ENCODE data around the gene RAB28.

Gene RAB28

DNA sequence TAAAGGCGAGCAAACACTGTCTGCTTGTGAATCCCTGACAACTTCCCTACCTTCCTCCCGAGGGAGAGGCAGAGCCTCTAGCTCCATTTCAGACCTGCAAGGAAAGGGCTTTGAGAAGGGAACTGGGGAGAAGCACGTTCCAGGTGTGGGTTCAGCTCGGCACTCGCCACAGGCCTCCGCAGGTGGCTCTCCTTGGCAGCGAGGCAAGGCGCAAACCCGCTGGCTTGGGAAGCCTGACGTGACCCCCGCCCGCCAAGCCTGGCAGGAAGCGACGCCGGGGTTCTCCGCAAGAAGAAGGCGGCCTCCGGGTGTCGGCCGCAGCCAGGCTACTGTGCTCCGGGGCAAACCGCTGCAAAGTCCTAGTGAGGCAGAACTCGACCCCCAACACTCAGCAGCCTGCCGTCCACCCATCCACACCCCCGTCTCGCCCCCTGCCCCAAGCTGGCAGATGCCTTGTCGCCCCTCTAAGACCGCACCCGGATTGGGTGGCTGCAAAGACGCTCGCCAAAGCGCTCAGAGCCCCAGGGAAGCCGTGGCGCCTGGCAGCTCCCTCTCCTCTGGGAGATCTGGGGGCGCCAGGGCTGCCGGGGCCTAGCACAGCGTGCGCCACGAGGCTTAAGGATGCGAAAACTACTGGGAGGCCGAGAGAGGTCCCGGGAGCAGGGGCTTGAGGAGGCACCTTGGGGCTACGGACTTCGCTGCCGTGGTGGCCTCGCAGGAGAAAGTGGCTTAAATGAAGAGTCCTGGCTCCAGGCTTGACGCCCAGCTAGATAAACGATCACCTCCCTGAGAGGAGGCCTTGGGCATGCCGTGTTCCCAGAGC lies 38.4 kb upstream of the RAB28 start:
- no peaks in the 10 kb centered on the region for H3K9me3 ChIP-seq (ENCODE audit: control insufficient read depth, insufficient read depth, low read length)
- no peak overlapping the region for H3K9ac ChIP-seq (ENCODE audit: low read depth, low read length)
- peaks cover 6% of the 10 kb centered on the region for H3K4me1 ChIP-seq (ENCODE audit: insufficient read depth, low read length)
- H3K36me3 ChIP-seq (ENCODE audit: insufficient read depth, low read length) = no peaks in the 10 kb centered on the region

- no peaks in the 10 kb centered on the region for H3K9me3 ChIP-seq (ENCODE audit: control insufficient read depth, insufficient read depth, low read length)
- H3K4me1 ChIP-seq (ENCODE audit: insufficient read depth, low read length) = peaks cover 11% of the 10 kb centered on the region
- H3K36me3 ChIP-seq (ENCODE audit: insufficient read depth, low read length) = no peaks in the 10 kb centered on the region
These were observed 36.9 kb upstream of the RAB28 start for GRCh38 chr4:13521047-13521446.

DNA sequence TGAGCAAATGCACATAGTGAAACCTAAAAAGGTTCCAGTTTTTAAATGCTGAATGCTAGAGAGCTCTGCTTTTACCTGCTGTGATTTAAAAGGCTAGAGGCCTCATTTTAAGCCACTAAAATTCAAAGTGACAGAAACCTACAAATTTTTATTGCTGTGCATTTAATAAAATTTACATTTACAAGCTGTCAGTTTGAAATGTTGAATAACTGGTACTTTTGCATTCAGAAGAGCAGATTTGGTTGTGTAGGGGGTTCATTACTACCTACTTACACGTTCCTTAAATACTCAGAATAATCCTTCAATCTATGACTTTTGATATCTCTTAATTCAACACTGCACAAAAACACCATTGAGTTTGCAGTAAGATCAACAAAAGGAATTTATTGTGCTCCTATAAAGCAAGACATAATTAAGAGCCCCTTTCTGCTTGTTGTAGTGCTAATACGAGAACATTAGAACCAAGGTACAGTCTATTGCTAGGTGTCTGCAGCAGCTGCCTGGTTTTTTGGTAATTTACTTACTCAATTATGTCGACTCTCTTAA lies 32.2 kb upstream of the RAB28 start:
- no peaks in the 10 kb centered on the region for H3K9me3 ChIP-seq (ENCODE audit: control insufficient read depth, insufficient read depth, low read length)
- no peaks in the 10 kb centered on the region for H3K36me3 ChIP-seq (ENCODE audit: insufficient read depth, low read length)
- H3K9ac ChIP-seq (ENCODE audit: low read depth, low read length) = no peak overlapping the region
- H3K4me1 ChIP-seq (ENCODE audit: insufficient read depth, low read length) = peaks cover 23% of the 10 kb centered on the region

More at GRCh38 chr4:13521047-13521446, 36.9 kb upstream of the RAB28 start:
- no peak overlapping the region for H3K9ac ChIP-seq (ENCODE audit: low read depth, low read length)

GRCh38 chr4:13515268-13515667 lies 31.1 kb upstream of the RAB28 start:
- Histone ChIP-seq H3K36me3 (ENCODE audit: insufficient read depth, low read length) (no peaks in the 10 kb centered on the region), H3K9me3 (ENCODE audit: control insufficient read depth, insufficient read depth, low read length) (0 out of 2 replicates have a peak, but pooled peaks cover under 1% of the 10 kb centered on the region), H3K9ac (ENCODE audit: low read depth, low read length) (no peak overlapping the region), H3K4me1 (ENCODE audit: insufficient read depth, low read length) (peaks cover 23% of the 10 kb centered on the region)

- H3K9ac ChIP-seq (ENCODE audit: low read depth, low read length) = no peak overlapping the region
- H3K36me3 ChIP-seq (ENCODE audit: insufficient read depth, low read length) = no peaks in the 10 kb centered on the region
- peaks cover 26% of the 10 kb centered on the region for H3K4me1 ChIP-seq (ENCODE audit: insufficient read depth, low read length)
- peaks cover 6% of the 10 kb centered on the region; the same call in 1 of the 2 replicates for H3K9me3 ChIP-seq (ENCODE audit: control insufficient read depth, insufficient read depth, low read length)
These were observed 30.6 kb upstream of the RAB28 start for GRCh38 chr4:13514722-13515121.

GRCh38 chr4:13511101-13511500 lies 27.0 kb upstream of the RAB28 start:
- Histone ChIP-seq H3K4me1 (ENCODE audit: insufficient read depth, low read length) (peaks cover 15% of the 10 kb centered on the region), H3K36me3 (ENCODE audit: insufficient read depth, low read length) (no peaks in the 10 kb centered on the region), H3K9ac (ENCODE audit: low read depth, low read length) (no peak overlapping the region), H3K9me3 (ENCODE audit: control insufficient read depth, insufficient read depth, low read length) (peaks cover 10% of the 10 kb centered on the region; the same call in 1 of the 2 replicates)

- Histone ChIP-seq H3K9me3 (ENCODE audit: control insufficient read depth, insufficient read depth, low read length) (peaks cover 10% of the 10 kb centered on the region; the same call in 1 of the 2 replicates), H3K4me1 (ENCODE audit: insufficient read depth, low read length) (peaks cover 14% of the 10 kb centered on the region), H3K36me3 (ENCODE audit: insufficient read depth, low read length) (no peaks in the 10 kb centered on the region), H3K9ac (ENCODE audit: low read depth, low read length) (no peak overlapping the region)
These were observed 25.3 kb upstream of the RAB28 start for GRCh38 chr4:13509442-13509841.

DNA sequence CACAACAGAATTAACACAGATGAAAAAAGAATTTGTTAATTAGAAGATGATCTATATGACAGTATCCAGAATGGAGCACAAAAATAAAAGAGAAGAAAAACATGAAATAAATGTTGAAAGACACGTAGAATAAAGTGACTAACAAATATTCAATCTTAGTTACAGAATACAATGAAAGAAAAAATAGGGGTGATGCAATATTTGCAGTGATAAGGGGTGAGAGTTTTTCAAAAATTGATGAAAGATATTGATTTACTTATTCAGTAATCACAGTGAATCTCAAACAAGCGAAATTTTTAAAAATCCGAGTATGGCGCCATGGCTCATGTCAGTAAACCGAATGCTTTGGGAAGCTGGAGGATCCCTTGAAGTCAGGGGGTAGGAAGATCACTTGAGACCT lies 20.2 kb upstream of the RAB28 start:
- H3K4me1 ChIP-seq (ENCODE audit: insufficient read depth, low read length) = no peaks in the 10 kb centered on the region
- 0 out of 2 replicates have a peak, but pooled peaks cover 3% of the 10 kb centered on the region for H3K9me3 ChIP-seq (ENCODE audit: control insufficient read depth, insufficient read depth, low read length)
- no peak overlapping the region for H3K9ac ChIP-seq (ENCODE audit: low read depth, low read length)
- no peaks in the 10 kb centered on the region for H3K36me3 ChIP-seq (ENCODE audit: insufficient read depth, low read length)

GRCh38 chr4:13498469-13498868 lies 14.3 kb upstream of the RAB28 start:
- Histone ChIP-seq H3K4me1 (ENCODE audit: insufficient read depth, low read length) (no peaks in the 10 kb centered on the region), H3K36me3 (ENCODE audit: insufficient read depth, low read length) (no peaks in the 10 kb centered on the region), H3K9me3 (ENCODE audit: control insufficient read depth, insufficient read depth, low read length) (no peaks in the 10 kb centered on the region), H3K9ac (ENCODE audit: low read depth, low read length) (no peak overlapping the region)

GRCh38 chr4:13496605-13497004 lies 12.5 kb upstream of the RAB28 start:
- Histone ChIP-seq H3K9ac (ENCODE audit: low read depth, low read length) (no peak overlapping the region), H3K4me1 (ENCODE audit: insufficient read depth, low read length) (no peaks in the 10 kb centered on the region), H3K9me3 (ENCODE audit: control insufficient read depth, insufficient read depth, low read length) (no peaks in the 10 kb centered on the region), H3K36me3 (ENCODE audit: insufficient read depth, low read length) (no peaks in the 10 kb centered on the region)

DNA sequence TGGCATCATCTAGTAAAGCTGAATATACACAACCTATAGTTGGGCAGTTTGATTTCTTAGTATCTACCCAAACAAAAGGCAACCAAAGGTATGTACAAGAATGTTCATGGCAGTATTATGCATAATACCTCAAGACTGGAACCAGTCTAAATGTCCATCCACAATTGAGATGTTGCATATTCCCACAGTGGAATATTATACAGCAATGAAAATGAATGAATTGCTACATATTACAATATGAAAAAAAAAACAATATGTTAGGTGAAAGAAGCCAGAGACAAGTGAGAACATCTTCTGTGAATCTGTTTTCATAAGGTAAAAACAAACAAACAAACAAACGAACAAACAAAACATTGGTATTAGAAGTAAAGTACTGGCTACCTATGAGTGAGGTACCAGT lies 11.6 kb upstream of the RAB28 start:
- no peaks in the 10 kb centered on the region for H3K4me1 ChIP-seq (ENCODE audit: insufficient read depth, low read length)
- H3K36me3 ChIP-seq (ENCODE audit: insufficient read depth, low read length) = no peaks in the 10 kb centered on the region
- H3K9ac ChIP-seq (ENCODE audit: low read depth, low read length) = no peak overlapping the region
- no peaks in the 10 kb centered on the region for H3K9me3 ChIP-seq (ENCODE audit: control insufficient read depth, insufficient read depth, low read length)

DNA sequence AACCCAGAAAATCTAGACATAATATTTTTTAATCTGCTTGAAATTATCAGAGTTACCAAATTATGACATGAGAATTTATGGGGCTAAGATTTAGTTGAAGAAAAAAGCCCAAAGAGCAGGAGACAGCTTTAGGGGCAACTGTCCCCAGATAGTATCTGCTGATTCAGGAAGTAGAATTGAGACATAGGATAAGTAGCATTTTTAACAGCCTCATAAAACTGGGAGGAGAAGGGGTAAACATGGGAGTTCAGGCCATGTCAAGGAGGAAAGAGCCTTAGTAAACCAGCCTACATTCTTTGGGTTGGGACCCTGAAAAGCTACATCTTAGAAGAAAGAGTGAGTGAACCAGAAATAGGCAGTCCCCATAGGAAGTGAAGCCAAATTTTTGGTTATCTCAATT lies 9.7 kb upstream of the RAB28 start:
- no peaks in the 10 kb centered on the region for H3K4me1 ChIP-seq (ENCODE audit: insufficient read depth, low read length)
- H3K9me3 ChIP-seq (ENCODE audit: control insufficient read depth, insufficient read depth, low read length) = no peaks in the 10 kb centered on the region
- no peak overlapping the region for H3K9ac ChIP-seq (ENCODE audit: low read depth, low read length)
- no peaks in the 10 kb centered on the region for H3K36me3 ChIP-seq (ENCODE audit: insufficient read depth, low read length)

- Histone ChIP-seq H3K36me3 (ENCODE audit: insufficient read depth, low read length) (no peaks in the 10 kb centered on the region), H3K4me1 (ENCODE audit: insufficient read depth, low read length) (no peaks in the 10 kb centered on the region), H3K9me3 (ENCODE audit: control insufficient read depth, insufficient read depth, low read length) (no peaks in the 10 kb centered on the region), H3K9ac (ENCODE audit: low read depth, low read length) (no peak overlapping the region)
These were observed 8.6 kb upstream of the RAB28 start for GRCh38 chr4:13492747-13493146.

- peak overlapping the region; percentile 81 for H3K9ac ChIP-seq (ENCODE audit: low read depth, low read length)
- peaks cover 6% of the 10 kb centered on the region for H3K4me1 ChIP-seq (ENCODE audit: insufficient read depth, low read length)
- no peaks in the 10 kb centered on the region for H3K9me3 ChIP-seq (ENCODE audit: control insufficient read depth, insufficient read depth, low read length)
- H3K36me3 ChIP-seq (ENCODE audit: insufficient read depth, low read length) = no peaks in the 10 kb centered on the region
These were observed 645 bp upstream of the RAB28 start for GRCh38 chr4:13484749-13485221.

DNA sequence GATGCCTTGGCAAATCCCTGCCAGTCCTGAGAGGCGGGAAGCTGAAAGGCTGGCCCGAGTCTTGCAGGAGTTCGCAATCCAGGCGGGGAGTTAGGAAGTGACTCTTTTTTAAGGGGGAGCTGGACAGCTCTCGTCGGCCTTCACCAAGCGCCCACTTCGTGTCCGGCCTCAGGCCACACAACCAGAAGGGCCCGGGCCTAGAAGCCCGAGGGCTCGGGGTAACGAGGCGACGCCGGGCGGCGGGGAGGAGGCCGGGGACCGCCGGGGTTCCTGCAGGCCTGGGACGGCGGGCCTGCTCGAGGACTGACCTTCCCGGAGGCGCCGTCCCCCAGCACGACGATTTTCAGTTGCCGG lies 395 bp downstream of the RAB28 start:
- H3K9me3 ChIP-seq (ENCODE audit: control insufficient read depth, insufficient read depth, low read length) = no peaks in the 10 kb centered on the region
- H3K9ac ChIP-seq (ENCODE audit: low read depth, low read length) = peak overlapping the region; percentile 81
- no peaks in the 10 kb centered on the region for H3K36me3 ChIP-seq (ENCODE audit: insufficient read depth, low read length)
- peaks cover 6% of the 10 kb centered on the region for H3K4me1 ChIP-seq (ENCODE audit: insufficient read depth, low read length)
